HL-60 (cell line): Measurements from ENCODE around the gene THPO.
A peak's percentile ranks its signal among the peaks of the same experiment; 100 is the strongest.

ENCODE experiments used
- DNase-seq, 2 experiments: peaks; one replicate each; pipeline ENCODE4 v3.0.0-alpha.2; 2010 to 2020; ENCODE audit warnings: low read depth in 1 of 2, low spot score in 1 of 2
- H3K27ac ChIP-seq: fragments of 250-450 bp; sonication (Bioruptor Pico); replicated peaks from 2 replicates; pipeline ENCODE4 v1.5.1; 2020; ENCODE audit warnings: mild to moderate bottlenecking, moderate library complexity
- H3K27me3 ChIP-seq: fragments of 250-450 bp; sonication (Bioruptor Pico); 2 replicates; pipeline ENCODE4 v1.5.1; 2021; ENCODE audit warnings: mild to moderate bottlenecking, moderate library complexity; ENCODE audit not compliant: insufficient read depth, poor library complexity, severe bottlenecking
- H3K4me3 ChIP-seq: replicated peaks from 2 replicates; pipeline ENCODE4 v1.5.1; 2011; ENCODE audit warnings: mild to moderate bottlenecking, control low read depth, low read length; ENCODE audit not compliant: insufficient read depth
- GABPA ChIP-seq: IDR thresholded peaks from 2 replicates; pipeline ENCODE4 v1.6.1; 2012; ENCODE audit warnings: low read depth
- POLR2AphosphoS5 ChIP-seq: IDR thresholded peaks from 2 replicates; pipeline ENCODE4 v1.6.1; 2012; ENCODE audit warnings: low read depth
- REST ChIP-seq: IDR thresholded peaks from 2 replicates; pipeline ENCODE4 v1.6.1; 2012; ENCODE audit warnings: low read depth; ENCODE audit not compliant: insufficient replicate concordance
- SPI1 ChIP-seq: IDR thresholded peaks from 2 replicates; pipeline ENCODE4 v1.6.1; 2012; ENCODE audit warnings: low read depth, mild to moderate bottlenecking, borderline replicate concordance
- TF ChIP-seq, protein P1 (sequence below): IDR thresholded peaks from one replicate; pipeline ENCODE4 v1.5.1; 2011; ENCODE audit warnings: low read length, control low read depth, inconsistent platforms; ENCODE audit not compliant: insufficient read depth

THPO gene

GRCh38 chr3:184372911-184373310 is 5.1 kb downstream of the THPO start:
- no peak for DNase-seq
- Histone ChIP-seq H3K27me3 (peaks cover 19% of the 10 kb centered on the region), H3K4me3 (no peak overlapping the region), H3K27ac (no peak overlapping the region)
- TF ChIP-seq POLR2AphosphoS5 (no peak), SPI1 (no peak)

DNA sequence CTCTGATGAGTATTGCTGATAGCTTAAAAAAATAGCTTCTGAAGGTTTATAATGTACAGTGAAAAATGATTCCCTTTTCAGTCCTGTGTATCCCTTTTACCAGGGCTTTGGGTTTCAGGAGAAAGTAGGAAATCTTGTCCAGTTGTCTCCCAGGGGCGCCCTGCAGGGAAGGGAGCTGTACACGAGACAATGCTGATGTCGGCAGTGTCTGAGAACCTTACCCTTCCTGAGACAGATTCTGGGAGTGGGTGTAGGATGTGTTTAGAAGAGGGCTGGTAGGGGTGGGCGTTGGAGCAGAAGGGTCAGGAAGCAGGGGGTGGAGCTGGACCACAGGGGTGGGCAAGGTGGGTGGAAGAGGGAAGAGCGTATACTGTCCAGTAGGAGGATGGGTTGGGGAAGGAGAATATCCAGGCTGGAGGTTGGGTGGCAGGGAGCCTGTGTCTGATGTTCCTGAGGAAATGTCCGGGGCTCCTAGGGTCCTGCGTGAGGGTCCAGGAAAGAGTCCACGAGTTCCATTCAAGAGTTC is 5.6 kb downstream of the THPO start:
- no peak for TF ChIP-seq GABPA
- no peak for TF ChIP-seq SPI1
- TF ChIP-seq REST = no peak
- TF ChIP-seq, protein P1, sequence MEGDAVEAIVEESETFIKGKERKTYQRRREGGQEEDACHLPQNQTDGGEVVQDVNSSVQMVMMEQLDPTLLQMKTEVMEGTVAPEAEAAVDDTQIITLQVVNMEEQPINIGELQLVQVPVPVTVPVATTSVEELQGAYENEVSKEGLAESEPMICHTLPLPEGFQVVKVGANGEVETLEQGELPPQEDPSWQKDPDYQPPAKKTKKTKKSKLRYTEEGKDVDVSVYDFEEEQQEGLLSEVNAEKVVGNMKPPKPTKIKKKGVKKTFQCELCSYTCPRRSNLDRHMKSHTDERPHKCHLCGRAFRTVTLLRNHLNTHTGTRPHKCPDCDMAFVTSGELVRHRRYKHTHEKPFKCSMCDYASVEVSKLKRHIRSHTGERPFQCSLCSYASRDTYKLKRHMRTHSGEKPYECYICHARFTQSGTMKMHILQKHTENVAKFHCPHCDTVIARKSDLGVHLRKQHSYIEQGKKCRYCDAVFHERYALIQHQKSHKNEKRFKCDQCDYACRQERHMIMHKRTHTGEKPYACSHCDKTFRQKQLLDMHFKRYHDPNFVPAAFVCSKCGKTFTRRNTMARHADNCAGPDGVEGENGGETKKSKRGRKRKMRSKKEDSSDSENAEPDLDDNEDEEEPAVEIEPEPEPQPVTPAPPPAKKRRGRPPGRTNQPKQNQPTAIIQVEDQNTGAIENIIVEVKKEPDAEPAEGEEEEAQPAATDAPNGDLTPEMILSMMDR = no peak
- no peak for TF ChIP-seq POLR2AphosphoS5
- Histone ChIP-seq H3K27me3 (peaks cover 18% of the 10 kb centered on the region), H3K4me3 (no peak overlapping the region), H3K27ac (no peak overlapping the region)
- DNase-seq = no peak

DNA sequence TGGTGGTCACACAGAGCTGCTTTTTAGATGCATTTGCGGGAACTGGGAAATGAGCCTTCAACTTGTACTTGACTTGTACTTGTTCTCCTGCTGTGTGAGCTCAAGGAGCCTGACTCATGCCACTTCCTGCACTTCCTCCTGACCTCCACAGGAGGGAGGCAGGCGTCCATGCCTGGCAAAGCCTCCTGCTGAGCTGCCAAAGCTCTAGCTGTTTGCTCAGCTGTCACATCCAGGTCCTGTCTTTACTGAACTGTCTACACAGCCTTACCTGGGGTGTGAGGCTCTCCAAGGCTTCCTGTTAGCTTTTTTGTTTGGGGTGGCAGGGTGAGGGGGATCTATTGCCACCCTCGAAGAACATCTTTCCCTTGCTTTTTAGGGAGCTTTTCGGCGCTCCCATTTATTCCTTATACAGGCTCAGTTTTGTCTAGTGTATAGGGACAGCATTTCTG is 6.4 kb downstream of the THPO start:
- peak; percentile 62 to 81 for DNase-seq
- Histone ChIP-seq H3K27me3 (peaks cover 16% of the 10 kb centered on the region), H3K4me3 (no peak overlapping the region), H3K27ac (no peak overlapping the region)
- TF ChIP-seq SPI1 = peak; percentile 67; the same call in 1 of the 2 replicates
- TF ChIP-seq POLR2AphosphoS5 = no peak
- TF ChIP-seq, protein P1 = peak; percentile 97

DNA sequence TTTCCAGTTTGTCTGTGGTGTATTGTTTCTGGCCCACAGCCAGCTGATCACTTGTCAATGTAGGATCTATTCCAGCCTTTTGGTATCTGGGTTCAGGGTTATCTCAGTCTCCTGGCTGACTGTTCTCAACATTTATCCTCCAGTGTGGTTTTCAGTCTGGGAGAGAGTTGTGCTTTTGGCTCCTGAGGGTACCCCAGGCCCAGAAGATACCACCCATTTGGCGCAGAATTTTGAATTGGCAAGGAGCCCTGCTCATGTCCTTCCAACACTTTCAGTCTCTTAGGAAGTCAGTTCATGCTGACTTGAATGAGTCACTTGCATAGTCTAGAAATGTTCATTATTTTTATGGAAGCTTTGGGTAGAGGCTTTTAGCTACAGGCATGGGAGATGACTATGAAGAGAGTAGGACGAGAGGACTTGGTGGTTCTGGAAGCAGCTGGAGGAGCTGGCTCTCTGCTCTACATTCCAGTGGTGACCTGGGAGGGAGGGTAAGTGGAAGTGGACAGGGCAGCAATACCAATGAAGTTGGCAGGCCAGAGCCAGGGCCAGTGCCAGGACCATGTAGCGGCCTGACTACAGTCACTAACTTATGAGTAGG is 9.3 kb downstream of the THPO start:
- Histone ChIP-seq H3K27ac (no peak overlapping the region), H3K4me3 (no peak overlapping the region), H3K27me3 (no peaks in the 10 kb centered on the region)
- DNase-seq = no peak
- TF ChIP-seq SPI1 (no peak), REST (no peak), GABPA (no peak), POLR2AphosphoS5 (no peak)
- TF ChIP-seq, protein P1 = no peak
